ENCODE measurements around the gene TACR1. TPM values are rescaled to one million over a fixed set of nuclear protein-coding genes. Genes with fewer than 3 reads are reported as not detected.

TACR1 gene
- total and polyA plus RNA-seq, 2 of the 13 experiments (the other 11 are each of a cell fraction or from before 2014, with no cell fraction given), result not detected

DNA sequence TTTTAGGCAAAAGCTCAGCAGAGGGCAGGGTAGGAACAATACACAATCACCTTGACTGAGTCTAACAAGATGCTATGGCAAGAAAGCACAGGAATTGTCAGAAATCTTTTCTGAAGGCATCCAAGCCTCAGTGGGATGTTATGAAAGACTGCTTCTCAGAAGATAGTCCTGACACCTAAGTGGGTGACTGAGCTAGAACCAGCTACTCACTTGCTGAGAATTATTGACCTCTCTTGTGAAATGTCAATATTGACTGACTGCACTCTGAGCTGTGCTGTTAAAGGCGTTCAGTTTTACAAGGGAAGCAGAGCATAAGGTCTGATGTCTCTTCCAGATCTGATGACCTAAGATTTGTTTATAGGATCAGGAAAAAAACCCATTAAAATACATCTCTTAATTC lies 46.1 kb downstream of the TACR1 start (continued):
- TF ChIP-seq JDP2 (CRISPR knock-in tag; IDR thresholded peaks at IDR 0.05; ENCODE audit: borderline replicate concordance), result no peak
- TF ChIP-seq, protein P1, sequence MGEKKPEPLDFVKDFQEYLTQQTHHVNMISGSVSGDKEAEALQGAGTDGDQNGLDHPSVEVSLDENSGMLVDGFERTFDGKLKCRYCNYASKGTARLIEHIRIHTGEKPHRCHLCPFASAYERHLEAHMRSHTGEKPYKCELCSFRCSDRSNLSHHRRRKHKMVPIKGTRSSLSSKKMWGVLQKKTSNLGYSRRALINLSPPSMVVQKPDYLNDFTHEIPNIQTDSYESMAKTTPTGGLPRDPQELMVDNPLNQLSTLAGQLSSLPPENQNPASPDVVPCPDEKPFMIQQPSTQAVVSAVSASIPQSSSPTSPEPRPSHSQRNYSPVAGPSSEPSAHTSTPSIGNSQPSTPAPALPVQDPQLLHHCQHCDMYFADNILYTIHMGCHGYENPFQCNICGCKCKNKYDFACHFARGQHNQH (CRISPR knock-in tag; IDR thresholded peaks at IDR 0.05), result peak; percentile 88; the same call in 1 of the 2 replicates
- no peak for TF ChIP-seq MLXIP (CRISPR knock-in tag; IDR thresholded peaks at IDR 0.05; ENCODE audit: borderline replicate concordance)
- peak; percentile 89 for TF ChIP-seq ZNF503 (CRISPR knock-in tag; IDR thresholded peaks at IDR 0.05)
- TF ChIP-seq ZNF569 (CRISPR knock-in tag; IDR thresholded peaks at IDR 0.05; ENCODE audit: borderline replicate concordance), result no peak
- peak; percentile 82 for TF ChIP-seq PPARG (CRISPR knock-in tag; conservative IDR thresholded peaks at IDR 0.05)
- TF ChIP-seq FOXA3 (CRISPR knock-in tag; IDR thresholded peaks at IDR 0.05), result peak; percentile 100
- TF ChIP-seq, protein P2, sequence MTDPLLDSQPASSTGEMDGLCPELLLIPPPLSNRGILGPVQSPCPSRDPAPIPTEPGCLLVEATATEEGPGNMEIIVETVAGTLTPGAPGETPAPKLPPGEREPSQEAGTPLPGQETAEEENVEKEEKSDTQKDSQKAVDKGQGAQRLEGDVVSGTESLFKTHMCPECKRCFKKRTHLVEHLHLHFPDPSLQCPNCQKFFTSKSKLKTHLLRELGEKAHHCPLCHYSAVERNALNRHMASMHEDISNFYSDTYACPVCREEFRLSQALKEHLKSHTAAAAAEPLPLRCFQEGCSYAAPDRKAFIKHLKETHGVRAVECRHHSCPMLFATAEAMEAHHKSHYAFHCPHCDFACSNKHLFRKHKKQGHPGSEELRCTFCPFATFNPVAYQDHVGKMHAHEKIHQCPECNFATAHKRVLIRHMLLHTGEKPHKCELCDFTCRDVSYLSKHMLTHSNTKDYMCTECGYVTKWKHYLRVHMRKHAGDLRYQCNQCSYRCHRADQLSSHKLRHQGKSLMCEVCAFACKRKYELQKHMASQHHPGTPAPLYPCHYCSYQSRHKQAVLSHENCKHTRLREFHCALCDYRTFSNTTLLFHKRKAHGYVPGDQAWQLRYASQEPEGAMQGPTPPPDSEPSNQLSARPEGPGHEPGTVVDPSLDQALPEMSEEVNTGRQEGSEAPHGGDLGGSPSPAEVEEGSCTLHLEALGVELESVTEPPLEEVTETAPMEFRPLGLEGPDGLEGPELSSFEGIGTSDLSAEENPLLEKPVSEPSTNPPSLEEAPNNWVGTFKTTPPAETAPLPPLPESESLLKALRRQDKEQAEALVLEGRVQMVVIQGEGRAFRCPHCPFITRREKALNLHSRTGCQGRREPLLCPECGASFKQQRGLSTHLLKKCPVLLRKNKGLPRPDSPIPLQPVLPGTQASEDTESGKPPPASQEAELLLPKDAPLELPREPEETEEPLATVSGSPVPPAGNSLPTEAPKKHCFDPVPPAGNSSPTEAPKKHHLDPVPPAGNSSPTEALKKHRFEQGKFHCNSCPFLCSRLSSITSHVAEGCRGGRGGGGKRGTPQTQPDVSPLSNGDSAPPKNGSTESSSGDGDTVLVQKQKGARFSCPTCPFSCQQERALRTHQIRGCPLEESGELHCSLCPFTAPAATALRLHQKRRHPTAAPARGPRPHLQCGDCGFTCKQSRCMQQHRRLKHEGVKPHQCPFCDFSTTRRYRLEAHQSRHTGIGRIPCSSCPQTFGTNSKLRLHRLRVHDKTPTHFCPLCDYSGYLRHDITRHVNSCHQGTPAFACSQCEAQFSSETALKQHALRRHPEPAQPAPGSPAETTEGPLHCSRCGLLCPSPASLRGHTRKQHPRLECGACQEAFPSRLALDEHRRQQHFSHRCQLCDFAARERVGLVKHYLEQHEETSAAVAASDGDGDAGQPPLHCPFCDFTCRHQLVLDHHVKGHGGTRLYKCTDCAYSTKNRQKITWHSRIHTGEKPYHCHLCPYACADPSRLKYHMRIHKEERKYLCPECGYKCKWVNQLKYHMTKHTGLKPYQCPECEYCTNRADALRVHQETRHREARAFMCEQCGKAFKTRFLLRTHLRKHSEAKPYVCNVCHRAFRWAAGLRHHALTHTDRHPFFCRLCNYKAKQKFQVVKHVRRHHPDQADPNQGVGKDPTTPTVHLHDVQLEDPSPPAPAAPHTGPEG (CRISPR knock-in tag; IDR thresholded peaks at IDR 0.05), result peak; percentile 52; the same call in 1 of the 2 replicates
- no peak for TF ChIP-seq ZNF205 (CRISPR knock-in tag; IDR thresholded peaks at IDR 0.05)
- TF ChIP-seq HHEX (CRISPR knock-in tag; IDR thresholded peaks at IDR 0.05), result peak; percentile 89
- no peak for TF ChIP-seq ZNF816 (CRISPR knock-in tag; IDR thresholded peaks at IDR 0.05; ENCODE audit: borderline replicate concordance)
- TF ChIP-seq ZNF749 (CRISPR knock-in tag; IDR thresholded peaks at IDR 0.05; ENCODE audit: borderline replicate concordance), result peak; percentile 22; the same call in 1 of the 2 replicates
- TF ChIP-seq SKI (IDR thresholded peaks at IDR 0.05; ENCODE audit: partially characterized antibody), result peak; percentile 79
- TF ChIP-seq ATRX (CRISPR knock-in tag; IDR thresholded peaks at IDR 0.05; ENCODE audit: borderline replicate concordance), result no peak
- peak; percentile 97 for TF ChIP-seq CEBPG (CRISPR knock-in tag; IDR thresholded peaks at IDR 0.05)
